Cardiac muscle cell (in vitro differentiated cells and primary cell): Measurements from ENCODE around the gene SH2D2A. TPM values are rescaled to one million over a fixed set of nuclear protein-coding genes. Genes with fewer than 3 reads are reported as not detected.

ENCODE experiments used
- DNase-seq, 2 donors: peaks; one replicate each; pipeline versions ENCODE4 v3.0.0 to v3.0.0-alpha.2; 2010 to 2017; ENCODE audit warnings: low read depth in 1 of 2, low spot score in 1 of 2
- H3K27ac ChIP-seq: fragments of 200-600 bp; sonication (generic); 2 replicates; pipeline ENCODE4 v1.5.1; 2016
- H3K27me3 ChIP-seq: fragments of 200-600 bp; sonication (generic); 2 replicates; pipeline ENCODE4 v1.6.0; 2016; ENCODE audit warnings: control low read depth
- H3K36me3 ChIP-seq: fragments of 200-600 bp; sonication (generic); 2 replicates; pipeline ENCODE4 v1.5.1; 2016; ENCODE audit warnings: control low read depth
- H3K4me1 ChIP-seq: fragments of 200-600 bp; sonication (generic); 2 replicates; pipeline ENCODE4 v1.8.1; 2017; ENCODE audit warnings: low read depth, mild to moderate bottlenecking, mixed run types
- H3K4me3 ChIP-seq: fragments of 200-600 bp; sonication (generic); 2 replicates; pipeline ENCODE4 v1.5.1; 2016; ENCODE audit warnings: mild to moderate bottlenecking
- H3K9me3 ChIP-seq: fragments of 200-600 bp; sonication (generic); 2 replicates; pipeline ENCODE4 v1.5.1; 2017; ENCODE audit warnings: low read depth, mild to moderate bottlenecking, control low read depth
- CTCF ChIP-seq: IDR thresholded peaks from 2 replicates; pipeline ENCODE4 v1.5.1; 2012; ENCODE audit warnings: low read depth, mild to moderate bottlenecking, low read length
- polyA plus RNA-seq: library from polyadenylated mRNA; unstranded; fragments of >200 nt; fragmentation: Nextera tagmentation; extraction: Ambion mirVana; gene quantifications from 2 replicates; pipeline ENCODE4 v1.2.1, GENCODE V29; 2016
- total RNA-seq: library from RNA; depleted of rRNA; stranded (reverse); fragments of >200 nt; gene quantifications from 2 replicates; pipeline ENCODE4 v1.2.3, GENCODE V29; 2016

The SH2D2A gene
- total and polyA plus RNA-seq, 2 experiments from 2014 or later: 1.1 to 2.7 TPM

- no peak for DNase-seq
- Histone ChIP-seq H3K27ac (no peak overlapping the region), H3K4me3 (no peak overlapping the region), H3K9me3 (no peaks in the 10 kb centered on the region), H3K27me3 (peaks cover 73% of the 10 kb centered on the region), H3K36me3 (no peaks in the 10 kb centered on the region), H3K4me1 (peaks cover 6% of the 10 kb centered on the region)
- no peak for TF ChIP-seq CTCF
Measured at GRCh38 chr1:156844102-156844501, 27.5 kb upstream of the SH2D2A start.

GRCh38 chr1:156842618-156843300 lies 26.1 kb upstream of the SH2D2A start:
- Histone ChIP-seq H3K4me1 (peaks cover 6% of the 10 kb centered on the region), H3K36me3 (no peaks in the 10 kb centered on the region), H3K4me3 (no peak overlapping the region), H3K27ac (no peak overlapping the region), H3K9me3 (no peaks in the 10 kb centered on the region), H3K27me3 (peaks cover 59% of the 10 kb centered on the region)
- no peak for TF ChIP-seq CTCF
- no peak for DNase-seq

GRCh38 chr1:156841295-156841855 lies 24.7 kb upstream of the SH2D2A start:
- peaks cover 45% of the 10 kb centered on the region for H3K27me3 ChIP-seq
- TF ChIP-seq CTCF: no peak
- H3K4me3 ChIP-seq: no peak overlapping the region
- no peaks in the 10 kb centered on the region for H3K9me3 ChIP-seq
- peaks cover 6% of the 10 kb centered on the region for H3K4me1 ChIP-seq
- H3K27ac ChIP-seq: no peak overlapping the region
- no peaks in the 10 kb centered on the region for H3K36me3 ChIP-seq
- DNase-seq: no peak

GRCh38 chr1:156840898-156841279 lies 24.2 kb upstream of the SH2D2A start:
- Histone ChIP-seq H3K27me3 (peaks cover 41% of the 10 kb centered on the region), H3K4me3 (no peak overlapping the region), H3K4me1 (peaks cover 6% of the 10 kb centered on the region), H3K27ac (no peak overlapping the region), H3K9me3 (no peaks in the 10 kb centered on the region), H3K36me3 (no peaks in the 10 kb centered on the region)
- no peak for TF ChIP-seq CTCF
- no peak for DNase-seq

GRCh38 chr1:156840186-156840897 lies 23.7 kb upstream of the SH2D2A start:
- Histone ChIP-seq H3K4me3 (no peak overlapping the region), H3K4me1 (peaks cover 6% of the 10 kb centered on the region), H3K36me3 (no peaks in the 10 kb centered on the region), H3K9me3 (no peaks in the 10 kb centered on the region), H3K27ac (no peak overlapping the region), H3K27me3 (peaks cover 38% of the 10 kb centered on the region)
- no peak for TF ChIP-seq CTCF
- no peak for DNase-seq
